GM23338 (cell line): Measurements from ENCODE around the gene EEF2. TPM values are rescaled to one million over a fixed set of nuclear protein-coding genes. Genes with fewer than 3 reads are reported as not detected.

ENCODE experiments used
- ATAC-seq: fragments of 200-7000 bp; cut with Tn5 transposase; 3 replicates; pipeline ENCODE4 v1.9.1; 2020
- DNase-seq: peaks from one replicate; pipeline ENCODE4 v3.0.0-alpha.2; 2015; ENCODE audit warnings: low spot score
- H2AFZ ChIP-seq: fragments of 200-600 bp; sonication (generic); 2 replicates; pipeline ENCODE4 v1.8.0; 2016; ENCODE audit warnings: antibody characterized with exemption, mild to moderate bottlenecking, moderate library complexity
- H3F3A ChIP-seq: fragments of 200-600 bp; sonication (generic); replicated peaks from 2 replicates; pipeline ENCODE4 v1.8.0; 2017; ENCODE audit warnings: antibody characterized with exemption, mixed run types, low read depth
- H3K27ac ChIP-seq: fragments of 200-600 bp; sonication (generic); 2 replicates; pipeline ENCODE4 v1.6.1; 2016; ENCODE audit warnings: low read depth
- H3K27me3 ChIP-seq: fragments of 200-600 bp; sonication (generic); 2 replicates; pipeline ENCODE4 v1.8.0; 2016; ENCODE audit warnings: mild to moderate bottlenecking, mixed run types, moderate library complexity; ENCODE audit not compliant: insufficient read depth
- H3K36me3 ChIP-seq: fragments of 200-600 bp; sonication (generic); 2 replicates; pipeline ENCODE4 v1.8.0; 2016; ENCODE audit warnings: mild to moderate bottlenecking; ENCODE audit not compliant: insufficient read depth
- H3K4me1 ChIP-seq: fragments of 200-600 bp; sonication (generic); 2 replicates; pipeline ENCODE4 v1.8.0; 2016; ENCODE audit warnings: mild to moderate bottlenecking, moderate library complexity; ENCODE audit not compliant: insufficient read depth
- H3K4me2 ChIP-seq: fragments of 200-600 bp; sonication (generic); 2 replicates; pipeline ENCODE4 v1.7.1; 2017; ENCODE audit warnings: mixed run types
- H3K4me3 ChIP-seq: fragments of 200-600 bp; sonication (generic); 2 replicates; pipeline ENCODE4 v1.6.1; 2016; ENCODE audit warnings: mixed run types
- H3K79me2 ChIP-seq: fragments of 200-600 bp; sonication (generic); replicated peaks from 2 replicates; pipeline ENCODE4 v1.8.0; 2017; ENCODE audit warnings: mild to moderate bottlenecking; ENCODE audit not compliant: insufficient read depth
- H3K9me2 ChIP-seq: fragments of 200-600 bp; sonication (generic); 2 replicates; pipeline ENCODE4 v1.8.0; 2017; ENCODE audit not compliant: insufficient read depth
- H4K20me1 ChIP-seq: fragments of 200-600 bp; sonication (generic); replicated peaks from 2 replicates; pipeline ENCODE4 v1.8.0; 2017; ENCODE audit warnings: mild to moderate bottlenecking; ENCODE audit not compliant: insufficient read depth
- H3K27ac Mint-ChIP-seq: 2 replicates; pipeline ENCODE4 v1.8.0; 2020; ENCODE audit warnings: inconsistent platforms, mild to moderate bottlenecking, moderate library complexity, mixed read lengths
- H3K27me3 Mint-ChIP-seq: 3 replicates; pipeline ENCODE4 v1.8.0; 2022; ENCODE audit warnings: low read depth, mild to moderate bottlenecking, moderate library complexity, mixed read lengths, inconsistent platforms; ENCODE audit not compliant: insufficient read depth, poor library complexity
- H3K36me3 Mint-ChIP-seq: 3 replicates; pipeline ENCODE4 v1.8.0; 2021; ENCODE audit warnings: low read depth, mild to moderate bottlenecking, inconsistent platforms, moderate library complexity, mixed read lengths
- H3K4me1 Mint-ChIP-seq: 3 replicates; pipeline ENCODE4 v1.8.0; 2020; ENCODE audit warnings: mild to moderate bottlenecking, inconsistent platforms, mixed read lengths
- H3K4me3 Mint-ChIP-seq: 3 replicates; pipeline ENCODE4 v1.8.0; 2021; ENCODE audit warnings: moderate library complexity, mild to moderate bottlenecking, inconsistent platforms, mixed read lengths
- H3K9me3 Mint-ChIP-seq: 3 replicates; pipeline ENCODE4 v1.8.0; 2020; ENCODE audit warnings: moderate library complexity, mild to moderate bottlenecking, inconsistent platforms, mixed read lengths
- CREB1 ChIP-seq: fragments of 250-450 bp; sonication (Bioruptor Pico); IDR thresholded peaks from 2 replicates; pipeline ENCODE4 v1.5.0; 2020; ENCODE audit warnings: low read depth, mild to moderate bottlenecking, moderate library complexity
- EZH2 ChIP-seq: fragments of 200-600 bp; sonication (generic); IDR thresholded peaks from one replicate; pipeline ENCODE4 v1.8.0; 2017; ENCODE audit warnings: antibody characterized with exemption, mild to moderate bottlenecking, low read depth; ENCODE audit not compliant: unreplicated experiment
- EZH2phosphoT487 ChIP-seq: fragments of 200-600 bp; sonication (generic); IDR thresholded peaks from one replicate; pipeline ENCODE4 v1.8.1; 2018; ENCODE audit warnings: antibody characterized with exemption; ENCODE audit not compliant: unreplicated experiment
- JUNB ChIP-seq: IDR thresholded peaks from one replicate; pipeline ENCODE4 v1.6.1; 2016; ENCODE audit warnings: antibody characterized with exemption; ENCODE audit not compliant: unreplicated experiment
- NANOG ChIP-seq: IDR thresholded peaks from 2 replicates; pipeline ENCODE4 v1.6.1; 2016; ENCODE audit warnings: antibody characterized with exemption, borderline replicate concordance
- POLR2AphosphoS5 ChIP-seq: IDR thresholded peaks from 2 replicates; pipeline ENCODE4 v1.6.1; 2016; ENCODE audit warnings: antibody characterized with exemption, low read depth
- STAT1 ChIP-seq: IDR thresholded peaks from one replicate; pipeline ENCODE4 v1.6.1; 2016; ENCODE audit warnings: antibody characterized with exemption; ENCODE audit not compliant: unreplicated experiment
- ZNF114 ChIP-seq: fragments of 250-450 bp; sonication (Bioruptor Pico); IDR thresholded peaks from 2 replicates; pipeline ENCODE4 v1.5.0; 2020; ENCODE audit warnings: mild to moderate bottlenecking, moderate library complexity
- ZNF331 ChIP-seq: fragments of 250-450 bp; sonication (Bioruptor Pico); IDR thresholded peaks from 2 replicates; pipeline ENCODE4 v1.5.0; 2020; ENCODE audit warnings: low read depth, mild to moderate bottlenecking, moderate library complexity
- polyA plus RNA-seq: library from polyadenylated mRNA; unstranded; fragments of >200 nt; fragmentation: Nextera tagmentation; extraction: Ambion mirVana; gene quantifications from 2 replicates; pipeline ENCODE4 v1.2.1, GENCODE V29; 2016
- total RNA-seq: library from RNA; depleted of rRNA; stranded (reverse); fragments of >200 nt; shearing (Covaris generic); gene quantifications from 2 replicates; pipeline ENCODE4 v1.2.3, GENCODE V29; 2014
- TF ChIP-seq, protein P1 (sequence below): IDR thresholded peaks from one replicate; pipeline ENCODE4 v1.6.1; 2018; ENCODE audit warnings: antibody characterized with exemption; ENCODE audit not compliant: unreplicated experiment
- TF ChIP-seq, protein P2 (sequence below): IDR thresholded peaks from 2 replicates; pipeline ENCODE4 v1.6.1; 2016; ENCODE audit warnings: antibody characterized with exemption
- TF ChIP-seq, protein P3 (sequence below): fragments of 250-450 bp; sonication (Bioruptor Pico); IDR thresholded peaks from 2 replicates; pipeline ENCODE4 v1.5.0; 2020; ENCODE audit warnings: mild to moderate bottlenecking, moderate library complexity
- TF ChIP-seq, protein P4 (sequence below), 2 experiments: fragments of 200-600 bp in 1 of 2; sonication (generic) in 1 of 2; conservative IDR thresholded peaks; 2 replicates each; pipeline versions ENCODE4 v1.5.1 to v1.6.1; 2016 to 2017; ENCODE audit warnings: antibody characterized with exemption in 2 of 2, low read depth in 2 of 2, mild to moderate bottlenecking in 2 of 2, moderate library complexity in 1 of 2

The EEF2 gene
- total and polyA plus RNA-seq, 2 experiments from 2014 or later: 772 to 2,987 TPM

DNA sequence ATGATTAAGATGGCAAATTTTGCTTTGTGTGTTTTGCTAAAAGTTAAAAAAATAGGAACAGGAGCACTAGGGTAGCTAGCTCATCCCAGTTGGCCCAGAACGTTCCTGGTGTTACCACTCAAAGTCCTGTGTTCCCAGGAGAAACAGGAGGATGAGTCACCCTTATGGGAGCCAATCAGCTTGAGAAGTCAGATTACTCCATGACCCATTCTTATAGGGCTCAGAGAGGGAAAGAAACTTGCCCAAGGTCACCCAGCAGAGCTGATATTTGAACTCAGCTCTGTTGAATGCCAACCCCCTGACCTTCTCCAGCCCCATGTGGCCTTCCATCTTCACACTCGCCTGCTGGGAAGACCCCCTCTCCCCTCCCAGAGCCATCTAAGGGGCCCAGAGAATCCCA, 39.4 kb downstream of the EEF2 start:
- ATAC-seq: no peak
- peaks cover 28% of the 10 kb centered on the region for H3K36me3 Mint-ChIP-seq
- H3K9me2 ChIP-seq: no peaks in the 10 kb centered on the region
- H3K4me1 Mint-ChIP-seq: peaks cover under 1% of the 10 kb centered on the region; the same call in 2 of the 3 replicates
- TF ChIP-seq EZH2 (no peak), EZH2phosphoT487 (no peak), JUNB (no peak), NANOG (no peak), ZNF331 (CRISPR knock-in tag) (no peak), ZNF114 (CRISPR knock-in tag) (no peak), CREB1 (CRISPR knock-in tag) (no peak), STAT1 (no peak), POLR2AphosphoS5 (no peak)
- TF ChIP-seq, protein P1, sequence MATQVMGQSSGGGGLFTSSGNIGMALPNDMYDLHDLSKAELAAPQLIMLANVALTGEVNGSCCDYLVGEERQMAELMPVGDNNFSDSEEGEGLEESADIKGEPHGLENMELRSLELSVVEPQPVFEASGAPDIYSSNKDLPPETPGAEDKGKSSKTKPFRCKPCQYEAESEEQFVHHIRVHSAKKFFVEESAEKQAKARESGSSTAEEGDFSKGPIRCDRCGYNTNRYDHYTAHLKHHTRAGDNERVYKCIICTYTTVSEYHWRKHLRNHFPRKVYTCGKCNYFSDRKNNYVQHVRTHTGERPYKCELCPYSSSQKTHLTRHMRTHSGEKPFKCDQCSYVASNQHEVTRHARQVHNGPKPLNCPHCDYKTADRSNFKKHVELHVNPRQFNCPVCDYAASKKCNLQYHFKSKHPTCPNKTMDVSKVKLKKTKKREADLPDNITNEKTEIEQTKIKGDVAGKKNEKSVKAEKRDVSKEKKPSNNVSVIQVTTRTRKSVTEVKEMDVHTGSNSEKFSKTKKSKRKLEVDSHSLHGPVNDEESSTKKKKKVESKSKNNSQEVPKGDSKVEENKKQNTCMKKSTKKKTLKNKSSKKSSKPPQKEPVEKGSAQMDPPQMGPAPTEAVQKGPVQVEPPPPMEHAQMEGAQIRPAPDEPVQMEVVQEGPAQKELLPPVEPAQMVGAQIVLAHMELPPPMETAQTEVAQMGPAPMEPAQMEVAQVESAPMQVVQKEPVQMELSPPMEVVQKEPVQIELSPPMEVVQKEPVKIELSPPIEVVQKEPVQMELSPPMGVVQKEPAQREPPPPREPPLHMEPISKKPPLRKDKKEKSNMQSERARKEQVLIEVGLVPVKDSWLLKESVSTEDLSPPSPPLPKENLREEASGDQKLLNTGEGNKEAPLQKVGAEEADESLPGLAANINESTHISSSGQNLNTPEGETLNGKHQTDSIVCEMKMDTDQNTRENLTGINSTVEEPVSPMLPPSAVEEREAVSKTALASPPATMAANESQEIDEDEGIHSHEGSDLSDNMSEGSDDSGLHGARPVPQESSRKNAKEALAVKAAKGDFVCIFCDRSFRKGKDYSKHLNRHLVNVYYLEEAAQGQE: no peak
- TF ChIP-seq, protein P2, sequence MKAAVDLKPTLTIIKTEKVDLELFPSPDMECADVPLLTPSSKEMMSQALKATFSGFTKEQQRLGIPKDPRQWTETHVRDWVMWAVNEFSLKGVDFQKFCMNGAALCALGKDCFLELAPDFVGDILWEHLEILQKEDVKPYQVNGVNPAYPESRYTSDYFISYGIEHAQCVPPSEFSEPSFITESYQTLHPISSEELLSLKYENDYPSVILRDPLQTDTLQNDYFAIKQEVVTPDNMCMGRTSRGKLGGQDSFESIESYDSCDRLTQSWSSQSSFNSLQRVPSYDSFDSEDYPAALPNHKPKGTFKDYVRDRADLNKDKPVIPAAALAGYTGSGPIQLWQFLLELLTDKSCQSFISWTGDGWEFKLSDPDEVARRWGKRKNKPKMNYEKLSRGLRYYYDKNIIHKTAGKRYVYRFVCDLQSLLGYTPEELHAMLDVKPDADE: no peak
- TF ChIP-seq, protein P3, sequence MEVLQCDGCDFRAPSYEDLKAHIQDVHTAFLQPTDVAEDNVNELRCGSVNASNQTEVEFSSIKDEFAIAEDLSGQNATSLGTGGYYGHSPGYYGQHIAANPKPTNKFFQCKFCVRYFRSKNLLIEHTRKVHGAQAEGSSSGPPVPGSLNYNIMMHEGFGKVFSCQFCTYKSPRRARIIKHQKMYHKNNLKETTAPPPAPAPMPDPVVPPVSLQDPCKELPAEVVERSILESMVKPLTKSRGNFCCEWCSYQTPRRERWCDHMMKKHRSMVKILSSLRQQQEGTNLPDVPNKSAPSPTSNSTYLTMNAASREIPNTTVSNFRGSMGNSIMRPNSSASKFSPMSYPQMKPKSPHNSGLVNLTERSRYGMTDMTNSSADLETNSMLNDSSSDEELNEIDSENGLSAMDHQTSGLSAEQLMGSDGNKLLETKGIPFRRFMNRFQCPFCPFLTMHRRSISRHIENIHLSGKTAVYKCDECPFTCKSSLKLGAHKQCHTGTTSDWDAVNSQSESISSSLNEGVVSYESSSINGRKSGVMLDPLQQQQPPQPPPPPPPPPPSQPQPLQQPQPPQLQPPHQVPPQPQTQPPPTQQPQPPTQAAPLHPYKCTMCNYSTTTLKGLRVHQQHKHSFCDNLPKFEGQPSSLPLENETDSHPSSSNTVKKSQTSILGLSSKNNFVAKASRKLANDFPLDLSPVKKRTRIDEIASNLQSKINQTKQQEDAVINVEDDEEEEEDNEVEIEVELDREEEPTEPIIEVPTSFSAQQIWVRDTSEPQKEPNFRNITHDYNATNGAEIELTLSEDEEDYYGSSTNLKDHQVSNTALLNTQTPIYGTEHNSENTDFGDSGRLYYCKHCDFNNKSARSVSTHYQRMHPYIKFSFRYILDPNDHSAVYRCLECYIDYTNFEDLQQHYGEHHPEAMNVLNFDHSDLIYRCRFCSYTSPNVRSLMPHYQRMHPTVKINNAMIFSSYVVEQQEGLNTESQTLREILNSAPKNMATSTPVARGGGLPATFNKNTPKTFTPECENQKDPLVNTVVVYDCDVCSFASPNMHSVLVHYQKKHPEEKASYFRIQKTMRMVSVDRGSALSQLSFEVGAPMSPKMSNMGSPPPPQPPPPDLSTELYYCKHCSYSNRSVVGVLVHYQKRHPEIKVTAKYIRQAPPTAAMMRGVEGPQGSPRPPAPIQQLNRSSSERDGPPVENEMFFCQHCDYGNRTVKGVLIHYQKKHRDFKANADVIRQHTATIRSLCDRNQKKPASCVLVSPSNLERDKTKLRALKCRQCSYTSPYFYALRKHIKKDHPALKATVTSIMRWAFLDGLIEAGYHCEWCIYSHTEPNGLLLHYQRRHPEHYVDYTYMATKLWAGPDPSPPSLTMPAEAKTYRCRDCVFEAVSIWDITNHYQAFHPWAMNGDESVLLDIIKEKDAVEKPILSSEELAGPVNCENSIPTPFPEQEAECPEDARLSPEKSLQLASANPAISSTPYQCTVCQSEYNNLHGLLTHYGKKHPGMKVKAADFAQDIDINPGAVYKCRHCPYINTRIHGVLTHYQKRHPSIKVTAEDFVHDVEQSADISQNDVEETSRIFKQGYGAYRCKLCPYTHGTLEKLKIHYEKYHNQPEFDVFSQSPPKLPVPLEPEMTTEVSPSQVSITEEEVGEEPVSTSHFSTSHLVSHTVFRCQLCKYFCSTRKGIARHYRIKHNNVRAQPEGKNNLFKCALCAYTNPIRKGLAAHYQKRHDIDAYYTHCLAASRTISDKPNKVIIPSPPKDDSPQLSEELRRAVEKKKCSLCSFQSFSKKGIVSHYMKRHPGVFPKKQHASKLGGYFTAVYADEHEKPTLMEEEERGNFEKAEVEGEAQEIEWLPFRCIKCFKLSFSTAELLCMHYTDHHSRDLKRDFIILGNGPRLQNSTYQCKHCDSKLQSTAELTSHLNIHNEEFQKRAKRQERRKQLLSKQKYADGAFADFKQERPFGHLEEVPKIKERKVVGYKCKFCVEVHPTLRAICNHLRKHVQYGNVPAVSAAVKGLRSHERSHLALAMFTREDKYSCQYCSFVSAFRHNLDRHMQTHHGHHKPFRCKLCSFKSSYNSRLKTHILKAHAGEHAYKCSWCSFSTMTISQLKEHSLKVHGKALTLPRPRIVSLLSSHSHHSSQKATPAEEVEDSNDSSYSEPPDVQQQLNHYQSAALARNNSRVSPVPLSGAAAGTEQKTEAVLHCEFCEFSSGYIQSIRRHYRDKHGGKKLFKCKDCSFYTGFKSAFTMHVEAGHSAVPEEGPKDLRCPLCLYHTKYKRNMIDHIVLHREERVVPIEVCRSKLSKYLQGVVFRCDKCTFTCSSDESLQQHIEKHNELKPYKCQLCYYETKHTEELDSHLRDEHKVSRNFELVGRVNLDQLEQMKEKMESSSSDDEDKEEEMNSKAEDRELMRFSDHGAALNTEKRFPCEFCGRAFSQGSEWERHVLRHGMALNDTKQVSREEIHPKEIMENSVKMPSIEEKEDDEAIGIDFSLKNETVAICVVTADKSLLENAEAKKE (CRISPR knock-in tag): no peak
- TF ChIP-seq, protein P4, sequence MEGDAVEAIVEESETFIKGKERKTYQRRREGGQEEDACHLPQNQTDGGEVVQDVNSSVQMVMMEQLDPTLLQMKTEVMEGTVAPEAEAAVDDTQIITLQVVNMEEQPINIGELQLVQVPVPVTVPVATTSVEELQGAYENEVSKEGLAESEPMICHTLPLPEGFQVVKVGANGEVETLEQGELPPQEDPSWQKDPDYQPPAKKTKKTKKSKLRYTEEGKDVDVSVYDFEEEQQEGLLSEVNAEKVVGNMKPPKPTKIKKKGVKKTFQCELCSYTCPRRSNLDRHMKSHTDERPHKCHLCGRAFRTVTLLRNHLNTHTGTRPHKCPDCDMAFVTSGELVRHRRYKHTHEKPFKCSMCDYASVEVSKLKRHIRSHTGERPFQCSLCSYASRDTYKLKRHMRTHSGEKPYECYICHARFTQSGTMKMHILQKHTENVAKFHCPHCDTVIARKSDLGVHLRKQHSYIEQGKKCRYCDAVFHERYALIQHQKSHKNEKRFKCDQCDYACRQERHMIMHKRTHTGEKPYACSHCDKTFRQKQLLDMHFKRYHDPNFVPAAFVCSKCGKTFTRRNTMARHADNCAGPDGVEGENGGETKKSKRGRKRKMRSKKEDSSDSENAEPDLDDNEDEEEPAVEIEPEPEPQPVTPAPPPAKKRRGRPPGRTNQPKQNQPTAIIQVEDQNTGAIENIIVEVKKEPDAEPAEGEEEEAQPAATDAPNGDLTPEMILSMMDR (conservative IDR thresholded peaks at IDR 0.05; ENCODE audit: low read depth in 2 of 2): no peak
- H3K4me2 ChIP-seq: no peak overlapping the region
- no peaks in the 10 kb centered on the region for H3K27me3 ChIP-seq
- H2AFZ ChIP-seq: no peak overlapping the region
- H3K4me1 ChIP-seq: no peaks in the 10 kb centered on the region
- H3K4me3 Mint-ChIP-seq: no peak overlapping the region
- no peak overlapping the region for H3K27ac Mint-ChIP-seq
- no peaks in the 10 kb centered on the region; the same call in 1 of the 2 replicates for H3K36me3 ChIP-seq
- H3K79me2 ChIP-seq: no peaks in the 10 kb centered on the region
- no peak for DNase-seq
- H3K27ac ChIP-seq: no peak overlapping the region
- H3K9me3 Mint-ChIP-seq: no peaks in the 10 kb centered on the region; the same call in 2 of the 3 replicates
- no peak overlapping the region for H3K4me3 ChIP-seq
- no peaks in the 10 kb centered on the region for H3F3A ChIP-seq
- H4K20me1 ChIP-seq: no peaks in the 10 kb centered on the region
- peaks cover 7% of the 10 kb centered on the region for H3K27me3 Mint-ChIP-seq
